ENCODE data around the gene FAAP100. TPM values are rescaled to one million over a fixed set of nuclear protein-coding genes. Genes with fewer than 3 reads are reported as not detected.

FAAP100 gene
- total RNA-seq, 6 donors from 2014 or later, result 22.0 to 70.2 (median 32.5) TPM

DNA sequence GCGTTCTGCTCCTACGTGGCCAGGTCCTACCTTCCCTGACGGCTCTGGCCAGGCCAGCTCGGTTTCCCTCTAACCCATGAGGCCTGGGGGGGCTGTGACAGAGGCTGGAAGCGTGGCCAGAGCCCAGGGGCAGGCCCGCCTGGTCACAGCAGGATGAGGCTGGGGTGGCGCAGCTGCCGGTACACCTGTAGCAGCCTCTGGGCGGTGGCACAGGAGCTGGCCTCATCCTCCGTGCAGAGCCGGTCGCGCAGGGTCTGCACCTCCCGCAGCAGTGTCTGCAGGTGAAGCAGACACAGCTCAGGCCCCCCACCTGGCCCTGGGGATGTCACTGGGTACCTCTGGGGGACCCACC, 11.5 kb downstream of the FAAP100 start:
- no peak for ATAC-seq (ENCODE audit: low FRiP score in 2 of 2)
- Histone ChIP-seq H3K4me3 (no peak overlapping the region), H3K4me1 (peaks cover 15 to 21% (median 15%) of the 10 kb centered on the region in 4 donors), H3K27me3 (peaks cover 0 to 23% (median 17%) of the 10 kb centered on the region in 4 donors), H3K27ac (no peak overlapping the region), H3K9me3 (no peaks in the 10 kb centered on the region), H3K36me3 (peaks cover 3 to 66% (median 55%) of the 10 kb centered on the region in 4 donors)
- TF ChIP-seq POLR2AphosphoS5 (IDR thresholded peaks at IDR 0.05), result no peak
- TF ChIP-seq, protein P1, sequence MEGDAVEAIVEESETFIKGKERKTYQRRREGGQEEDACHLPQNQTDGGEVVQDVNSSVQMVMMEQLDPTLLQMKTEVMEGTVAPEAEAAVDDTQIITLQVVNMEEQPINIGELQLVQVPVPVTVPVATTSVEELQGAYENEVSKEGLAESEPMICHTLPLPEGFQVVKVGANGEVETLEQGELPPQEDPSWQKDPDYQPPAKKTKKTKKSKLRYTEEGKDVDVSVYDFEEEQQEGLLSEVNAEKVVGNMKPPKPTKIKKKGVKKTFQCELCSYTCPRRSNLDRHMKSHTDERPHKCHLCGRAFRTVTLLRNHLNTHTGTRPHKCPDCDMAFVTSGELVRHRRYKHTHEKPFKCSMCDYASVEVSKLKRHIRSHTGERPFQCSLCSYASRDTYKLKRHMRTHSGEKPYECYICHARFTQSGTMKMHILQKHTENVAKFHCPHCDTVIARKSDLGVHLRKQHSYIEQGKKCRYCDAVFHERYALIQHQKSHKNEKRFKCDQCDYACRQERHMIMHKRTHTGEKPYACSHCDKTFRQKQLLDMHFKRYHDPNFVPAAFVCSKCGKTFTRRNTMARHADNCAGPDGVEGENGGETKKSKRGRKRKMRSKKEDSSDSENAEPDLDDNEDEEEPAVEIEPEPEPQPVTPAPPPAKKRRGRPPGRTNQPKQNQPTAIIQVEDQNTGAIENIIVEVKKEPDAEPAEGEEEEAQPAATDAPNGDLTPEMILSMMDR (IDR thresholded peaks at IDR 0.05), result no peak
- no peak for TF ChIP-seq POLR2A (IDR thresholded peaks at IDR 0.05)
- TF ChIP-seq EP300 (IDR thresholded peaks at IDR 0.05), result no peak
- 93 to 96% methylated on average over 4 to 10 of the region's 14 CpGs for WGBS, 2 donors
- no peak for DNase-seq

DNA sequence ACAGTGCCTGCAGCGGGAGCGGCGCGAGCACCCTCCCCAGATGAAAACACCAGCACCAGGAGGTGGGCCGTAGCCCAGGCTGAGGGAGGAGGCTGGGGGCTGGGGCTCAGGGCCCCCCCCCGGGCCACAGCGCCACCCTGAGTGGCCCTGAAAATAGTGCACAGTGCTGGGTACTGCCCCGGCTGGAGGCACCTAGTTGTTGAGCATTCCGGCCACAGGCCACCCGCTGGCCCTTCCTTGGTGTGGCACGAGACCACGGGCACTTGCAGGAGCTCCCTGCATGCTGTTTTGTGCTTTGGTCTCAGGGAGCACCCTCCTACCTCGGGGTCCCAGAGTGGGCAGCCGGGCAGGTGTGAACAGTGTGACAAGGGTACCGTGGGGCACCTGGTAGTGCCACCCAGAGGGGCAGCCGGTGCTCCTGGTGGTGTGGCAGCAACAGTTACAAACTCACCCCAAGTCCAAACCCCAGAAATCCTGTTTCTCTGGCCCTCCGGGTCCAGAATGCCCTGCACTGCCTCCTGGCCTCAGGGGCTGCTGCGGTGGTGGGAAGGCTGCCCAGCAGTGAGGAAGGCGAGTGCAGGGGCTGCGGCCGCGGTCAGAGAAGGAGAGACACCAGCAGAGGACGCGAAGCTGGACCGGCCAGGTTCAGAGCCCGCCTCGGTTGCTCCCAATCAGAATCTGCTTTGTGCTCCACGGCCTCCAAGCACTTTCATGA, 12.0 kb downstream of the FAAP100 start:
- 92 to 96% methylated on average over 15 to 28 of the region's 28 CpGs for WGBS, 2 donors
- Histone ChIP-seq H3K36me3 (peaks cover 3 to 60% (median 50%) of the 10 kb centered on the region in 4 donors), H3K27me3 (peaks cover 0 to 23% (median 17%) of the 10 kb centered on the region in 4 donors), H3K27ac (no peak overlapping the region), H3K4me1 (peaks cover 15 to 21% (median 15%) of the 10 kb centered on the region in 4 donors), H3K9me3 (no peaks in the 10 kb centered on the region), H3K4me3 (no peak overlapping the region)
- DNase-seq (peak in 1 of 2 donors; percentile 72), ATAC-seq (ENCODE audit: low FRiP score in 2 of 2) (no peak)
- TF ChIP-seq POLR2AphosphoS5 (IDR thresholded peaks at IDR 0.05) (no peak), EP300 (IDR thresholded peaks at IDR 0.05) (no peak), POLR2A (IDR thresholded peaks at IDR 0.05) (no peak)
- TF ChIP-seq, protein P1 (IDR thresholded peaks at IDR 0.05), result no peak

DNA sequence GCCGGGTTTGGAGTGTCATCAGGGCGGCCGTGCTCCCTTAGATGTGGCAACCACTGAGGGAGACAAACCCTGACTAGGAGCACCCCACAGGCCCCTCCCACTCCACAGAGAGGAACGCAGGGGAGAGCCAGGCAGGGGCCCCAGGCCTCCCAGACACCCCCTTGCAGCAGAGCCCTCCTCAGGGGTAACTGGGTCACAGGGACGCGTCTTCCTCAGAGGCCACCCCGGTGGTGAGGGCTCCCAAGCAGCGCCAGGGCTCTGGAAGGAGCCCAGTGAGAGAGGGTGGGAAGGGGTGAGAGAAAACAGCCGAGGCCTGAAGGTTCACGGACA, 12.6 kb downstream of the FAAP100 start:
- Histone ChIP-seq H3K9me3 (no peaks in the 10 kb centered on the region), H3K27ac (no peak overlapping the region), H3K27me3 (peaks cover 0 to 26% (median 17%) of the 10 kb centered on the region in 4 donors), H3K4me3 (no peak overlapping the region), H3K4me1 (peaks cover 15 to 21% (median 15%) of the 10 kb centered on the region in 4 donors), H3K36me3 (peaks cover 3 to 54% (median 44%) of the 10 kb centered on the region in 4 donors)
- ATAC-seq (ENCODE audit: low FRiP score in 2 of 2), result no peak
- TF ChIP-seq POLR2AphosphoS5 (IDR thresholded peaks at IDR 0.05) (no peak), POLR2A (IDR thresholded peaks at IDR 0.05) (no peak)
- TF ChIP-seq, protein P1 (IDR thresholded peaks at IDR 0.05), result no peak
- 83% methylated on average over 10 of the region's 10 CpGs; no CpG with 5 or more reads in 1 of the 2 donors for WGBS, 2 donors
- no peak for DNase-seq

DNA sequence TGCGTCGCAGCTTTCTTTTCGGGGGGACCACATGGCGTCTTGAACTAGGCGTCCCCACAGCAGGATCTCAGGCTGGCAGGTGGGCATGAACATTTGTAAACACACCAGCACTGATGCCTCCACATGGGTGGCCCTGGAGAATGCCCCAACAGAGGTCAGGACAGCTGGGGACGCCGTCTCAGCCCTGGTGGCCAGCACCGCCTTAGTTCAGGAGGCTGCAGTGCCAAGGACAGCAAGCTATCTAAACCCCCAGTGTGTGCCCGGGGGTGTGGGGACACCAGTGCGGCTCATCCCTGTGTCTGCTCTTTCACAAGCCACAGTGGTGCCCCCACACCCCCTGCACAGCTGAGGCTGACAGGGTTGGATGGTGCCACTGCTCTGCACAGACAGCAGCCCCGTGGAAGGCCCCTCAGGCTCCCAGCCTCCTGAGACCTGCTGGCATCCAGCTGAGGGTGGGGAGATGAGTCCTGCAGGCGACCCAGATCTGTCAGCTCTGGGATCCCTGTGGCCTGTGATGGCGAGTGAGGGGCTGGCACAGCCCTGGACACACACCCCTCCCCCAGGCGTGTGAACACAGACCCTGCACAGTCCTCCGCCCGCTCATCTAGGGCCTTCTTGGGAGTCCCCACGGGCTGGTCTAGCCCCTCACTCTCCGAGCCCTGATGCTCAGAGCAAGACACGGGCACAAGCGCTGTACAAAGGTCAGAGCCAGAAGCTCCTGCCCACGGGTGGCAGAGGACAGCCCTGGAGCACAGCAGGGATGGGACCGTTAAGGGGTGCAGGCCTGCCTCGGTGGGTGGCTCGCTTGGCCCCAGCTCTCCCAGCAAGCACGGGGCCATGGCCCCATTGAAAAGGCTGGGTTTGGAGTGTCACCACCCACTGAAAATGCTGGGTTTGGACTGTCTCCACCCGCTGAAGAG, 13.2 kb downstream of the FAAP100 start:
- Histone ChIP-seq H3K27ac (no peak overlapping the region), H3K27me3 (peaks cover 0 to 26% (median 17%) of the 10 kb centered on the region in 4 donors), H3K4me1 (peaks cover 15 to 21% (median 15%) of the 10 kb centered on the region in 4 donors), H3K4me3 (no peak overlapping the region), H3K9me3 (no peaks in the 10 kb centered on the region), H3K36me3 (peaks cover 3 to 49% (median 38%) of the 10 kb centered on the region in 4 donors)
- no peak for ATAC-seq (ENCODE audit: low FRiP score in 2 of 2)
- DNase-seq, result peak in 1 of 2 donors; percentile 46
- TF ChIP-seq EP300 (IDR thresholded peaks at IDR 0.05) (no peak), POLR2AphosphoS5 (IDR thresholded peaks at IDR 0.05) (no peak), POLR2A (IDR thresholded peaks at IDR 0.05) (no peak)
- TF ChIP-seq, protein P1 (IDR thresholded peaks at IDR 0.05), result no peak
- 93 to 95% methylated on average over 7 to 18 of the region's 26 CpGs for WGBS, 2 donors

Measured in upper lobe of left lung (tissue), 6 donors.